ENCODE results near the gene POU6F1.

Gene POU6F1

DNA sequence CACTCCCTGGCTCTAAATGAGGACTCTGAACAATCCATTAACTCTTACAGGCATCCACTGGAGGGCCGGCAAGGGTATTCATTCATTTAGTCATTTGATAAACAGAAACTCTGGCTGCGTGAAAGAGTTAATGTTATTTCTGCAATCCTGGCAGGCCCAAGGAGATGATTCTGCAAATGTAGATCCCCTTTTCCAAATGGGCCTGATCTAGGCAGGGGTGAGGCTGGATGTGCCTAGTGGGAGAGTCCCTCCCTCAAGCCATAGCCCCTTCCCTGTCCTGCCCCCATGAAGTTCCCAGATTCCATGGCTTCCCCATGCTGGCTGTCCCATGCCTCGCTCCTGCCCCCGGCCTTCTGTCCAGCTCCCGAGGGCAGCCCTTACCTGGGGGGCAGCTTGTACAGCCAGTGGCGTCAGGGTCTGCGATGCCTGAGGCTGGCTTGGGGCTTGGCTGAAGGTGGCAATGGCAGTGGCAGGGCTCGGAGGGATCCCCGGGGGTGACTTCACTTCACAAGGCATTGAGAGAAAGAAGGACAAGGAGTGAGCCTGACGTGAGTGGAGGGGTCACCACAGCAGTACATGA is 18.4 kb downstream of the POU6F1 start:
- TF ChIP-seq SPI1 (IDR thresholded peaks at IDR 0.05; ENCODE audit: borderline replicate concordance, low read depth) (no peak), POLR2AphosphoS5 (IDR thresholded peaks at IDR 0.05; ENCODE audit: low read depth) (no peak), GABPA (IDR thresholded peaks at IDR 0.05; ENCODE audit: low read depth) (no peak)
- TF ChIP-seq, protein P1, sequence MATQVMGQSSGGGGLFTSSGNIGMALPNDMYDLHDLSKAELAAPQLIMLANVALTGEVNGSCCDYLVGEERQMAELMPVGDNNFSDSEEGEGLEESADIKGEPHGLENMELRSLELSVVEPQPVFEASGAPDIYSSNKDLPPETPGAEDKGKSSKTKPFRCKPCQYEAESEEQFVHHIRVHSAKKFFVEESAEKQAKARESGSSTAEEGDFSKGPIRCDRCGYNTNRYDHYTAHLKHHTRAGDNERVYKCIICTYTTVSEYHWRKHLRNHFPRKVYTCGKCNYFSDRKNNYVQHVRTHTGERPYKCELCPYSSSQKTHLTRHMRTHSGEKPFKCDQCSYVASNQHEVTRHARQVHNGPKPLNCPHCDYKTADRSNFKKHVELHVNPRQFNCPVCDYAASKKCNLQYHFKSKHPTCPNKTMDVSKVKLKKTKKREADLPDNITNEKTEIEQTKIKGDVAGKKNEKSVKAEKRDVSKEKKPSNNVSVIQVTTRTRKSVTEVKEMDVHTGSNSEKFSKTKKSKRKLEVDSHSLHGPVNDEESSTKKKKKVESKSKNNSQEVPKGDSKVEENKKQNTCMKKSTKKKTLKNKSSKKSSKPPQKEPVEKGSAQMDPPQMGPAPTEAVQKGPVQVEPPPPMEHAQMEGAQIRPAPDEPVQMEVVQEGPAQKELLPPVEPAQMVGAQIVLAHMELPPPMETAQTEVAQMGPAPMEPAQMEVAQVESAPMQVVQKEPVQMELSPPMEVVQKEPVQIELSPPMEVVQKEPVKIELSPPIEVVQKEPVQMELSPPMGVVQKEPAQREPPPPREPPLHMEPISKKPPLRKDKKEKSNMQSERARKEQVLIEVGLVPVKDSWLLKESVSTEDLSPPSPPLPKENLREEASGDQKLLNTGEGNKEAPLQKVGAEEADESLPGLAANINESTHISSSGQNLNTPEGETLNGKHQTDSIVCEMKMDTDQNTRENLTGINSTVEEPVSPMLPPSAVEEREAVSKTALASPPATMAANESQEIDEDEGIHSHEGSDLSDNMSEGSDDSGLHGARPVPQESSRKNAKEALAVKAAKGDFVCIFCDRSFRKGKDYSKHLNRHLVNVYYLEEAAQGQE (IDR thresholded peaks at IDR 0.05; ENCODE audit: insufficient replicate concordance, low read depth): no peak
- TF ChIP-seq, protein P2, sequence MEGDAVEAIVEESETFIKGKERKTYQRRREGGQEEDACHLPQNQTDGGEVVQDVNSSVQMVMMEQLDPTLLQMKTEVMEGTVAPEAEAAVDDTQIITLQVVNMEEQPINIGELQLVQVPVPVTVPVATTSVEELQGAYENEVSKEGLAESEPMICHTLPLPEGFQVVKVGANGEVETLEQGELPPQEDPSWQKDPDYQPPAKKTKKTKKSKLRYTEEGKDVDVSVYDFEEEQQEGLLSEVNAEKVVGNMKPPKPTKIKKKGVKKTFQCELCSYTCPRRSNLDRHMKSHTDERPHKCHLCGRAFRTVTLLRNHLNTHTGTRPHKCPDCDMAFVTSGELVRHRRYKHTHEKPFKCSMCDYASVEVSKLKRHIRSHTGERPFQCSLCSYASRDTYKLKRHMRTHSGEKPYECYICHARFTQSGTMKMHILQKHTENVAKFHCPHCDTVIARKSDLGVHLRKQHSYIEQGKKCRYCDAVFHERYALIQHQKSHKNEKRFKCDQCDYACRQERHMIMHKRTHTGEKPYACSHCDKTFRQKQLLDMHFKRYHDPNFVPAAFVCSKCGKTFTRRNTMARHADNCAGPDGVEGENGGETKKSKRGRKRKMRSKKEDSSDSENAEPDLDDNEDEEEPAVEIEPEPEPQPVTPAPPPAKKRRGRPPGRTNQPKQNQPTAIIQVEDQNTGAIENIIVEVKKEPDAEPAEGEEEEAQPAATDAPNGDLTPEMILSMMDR (IDR thresholded peaks at IDR 0.05; ENCODE audit: insufficient read depth, low read length): no peak
- no peak overlapping the region for H3K4me3 ChIP-seq (replicated peaks; ENCODE audit: insufficient read depth, low read length)
- no peak for DNase-seq (ENCODE audit: low read depth in 1 of 2, low spot score in 1 of 2)
- no peaks in the 10 kb centered on the region for H3K27me3 ChIP-seq (ENCODE audit: insufficient read depth, poor library complexity, severe bottlenecking)
- H3K27ac ChIP-seq (replicated peaks): no peak overlapping the region

DNA sequence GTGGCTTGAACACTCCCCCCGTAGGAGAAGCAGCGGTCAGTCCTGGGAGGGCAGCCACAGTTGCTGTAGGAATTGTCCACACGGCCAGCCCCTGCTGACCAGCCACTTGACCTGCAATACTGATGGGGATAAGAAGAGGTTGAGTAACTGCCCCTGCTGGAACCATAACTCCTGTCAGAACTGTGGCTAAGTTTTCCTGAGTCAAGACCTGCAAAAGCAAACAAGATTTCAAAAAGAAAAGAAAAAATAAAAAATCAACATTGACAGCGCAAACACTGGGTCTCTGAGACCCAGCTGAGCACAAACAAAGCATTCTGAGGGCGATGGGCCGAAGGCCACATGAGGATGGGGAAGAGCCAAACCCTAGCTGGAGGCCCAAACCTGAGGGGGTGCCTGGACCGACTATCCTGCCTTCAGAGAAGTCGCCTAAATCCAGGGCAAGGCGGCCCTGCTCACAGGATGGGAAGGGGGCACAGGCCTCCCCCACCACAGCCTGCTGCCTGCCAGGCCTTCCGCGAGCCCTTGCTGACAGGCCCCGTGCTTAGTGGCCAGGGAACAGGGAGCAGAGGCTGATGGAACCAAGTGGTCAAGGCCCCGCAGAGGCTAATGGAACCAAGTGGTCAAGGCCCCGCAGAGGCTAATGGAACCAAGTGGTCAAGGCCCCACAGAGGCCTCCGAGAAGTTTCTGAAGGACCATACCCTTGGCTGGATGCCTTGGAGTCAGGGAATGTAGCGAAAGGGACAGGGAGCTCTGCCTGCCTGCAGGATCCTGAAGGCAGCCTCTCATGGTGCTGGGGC is 19.1 kb downstream of the POU6F1 start:
- TF ChIP-seq, protein P1 (IDR thresholded peaks at IDR 0.05; ENCODE audit: insufficient replicate concordance, low read depth): no peak
- TF ChIP-seq, protein P2 (IDR thresholded peaks at IDR 0.05; ENCODE audit: insufficient read depth, low read length): no peak
- TF ChIP-seq POLR2AphosphoS5 (IDR thresholded peaks at IDR 0.05; ENCODE audit: low read depth) (no peak), GABPA (IDR thresholded peaks at IDR 0.05; ENCODE audit: low read depth) (no peak), SPI1 (IDR thresholded peaks at IDR 0.05; ENCODE audit: borderline replicate concordance, low read depth) (no peak)

DNA sequence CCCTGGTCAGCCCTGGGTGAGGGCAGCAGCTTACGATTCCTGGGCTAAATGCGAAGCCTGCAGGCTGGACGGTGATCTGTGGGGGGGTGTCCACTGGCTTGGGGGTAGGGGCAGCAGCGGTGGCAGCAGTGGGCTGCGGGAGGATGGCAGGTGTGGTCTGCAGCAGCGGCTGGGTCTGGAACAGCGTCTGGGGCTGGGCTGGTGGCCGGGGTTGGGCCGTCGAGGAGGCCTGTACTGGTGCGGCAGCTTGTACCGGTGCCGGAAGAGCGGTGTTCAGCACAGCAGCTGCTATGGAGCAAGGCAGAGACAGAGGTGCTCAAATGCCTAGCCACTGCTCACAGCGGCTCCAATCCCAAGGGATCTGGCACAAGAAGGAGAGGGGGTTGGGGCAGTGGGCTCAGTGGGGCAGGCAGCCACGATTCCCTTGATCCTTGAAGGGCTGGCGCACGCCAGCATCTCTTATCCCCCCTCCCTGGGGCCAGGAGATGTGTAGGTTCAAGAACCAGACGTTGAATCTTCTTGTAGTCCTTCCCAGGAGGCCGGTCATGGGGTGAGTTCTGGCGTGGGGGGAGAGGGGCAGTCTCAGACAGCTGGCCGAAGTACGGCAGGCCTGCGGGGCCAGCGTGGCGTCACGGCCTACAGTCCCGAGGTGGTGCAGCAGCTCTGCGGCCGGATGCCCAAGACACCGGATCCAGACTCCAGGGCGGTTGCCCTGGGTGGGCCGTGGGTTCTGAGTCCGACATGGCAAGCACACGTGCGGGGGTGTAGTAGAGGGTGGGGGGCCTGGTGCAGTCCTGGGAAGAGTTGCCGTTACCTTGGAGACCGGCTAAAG is 19.9 kb downstream of the POU6F1 start:
- Histone ChIP-seq H3K4me3 (replicated peaks; ENCODE audit: insufficient read depth, low read length) (no peak overlapping the region), H3K27ac (replicated peaks) (no peak overlapping the region), H3K27me3 (ENCODE audit: insufficient read depth, poor library complexity, severe bottlenecking) (no peaks in the 10 kb centered on the region)
- no peak for TF ChIP-seq GABPA (IDR thresholded peaks at IDR 0.05; ENCODE audit: low read depth)
- TF ChIP-seq, protein P2 (IDR thresholded peaks at IDR 0.05; ENCODE audit: insufficient read depth, low read length): no peak
- TF ChIP-seq SPI1 (IDR thresholded peaks at IDR 0.05; ENCODE audit: borderline replicate concordance, low read depth): no peak
- no peak for DNase-seq (ENCODE audit: low read depth in 1 of 2, low spot score in 1 of 2)

More for the DNA sequence above, 19.1 kb downstream of the POU6F1 start:
- DNase-seq (ENCODE audit: low read depth in 1 of 2, low spot score in 1 of 2): no peak
- Histone ChIP-seq H3K27me3 (ENCODE audit: insufficient read depth, poor library complexity, severe bottlenecking) (no peaks in the 10 kb centered on the region), H3K4me3 (replicated peaks; ENCODE audit: insufficient read depth, low read length) (no peak overlapping the region), H3K27ac (replicated peaks) (no peak overlapping the region)

Data from HL-60 (cell line).